Measurements from ENCODE around the gene NRXN3. TPM values are rescaled to one million over a fixed set of nuclear protein-coding genes. Genes with fewer than 3 reads are reported as not detected.

The NRXN3 gene
- total and polyA plus RNA-seq, 4 donors: 0.07 to 1.2 (median 0.23) TPM

GRCh38 chr14:78970677-78971076, 800.5 kb downstream of the NRXN3 start:
- Histone ChIP-seq H3K9me3 (ENCODE audit: control insufficient read depth in 4 of 4, low read length in 3 of 4) (no peaks in the 10 kb centered on the region), H3K4me3 (ENCODE audit: low read depth in 1 of 3, low read length in 3 of 3) (no peak overlapping the region), H3K36me3 (ENCODE audit: control insufficient read depth in 4 of 4, insufficient read depth in 3 of 4, low read depth in 1 of 4, low read length in 3 of 4) (no peaks in the 10 kb centered on the region), H3K9ac (ENCODE audit: low read depth in 1 of 2, low read length in 2 of 2) (no peak overlapping the region), H3K4me1 (ENCODE audit: control insufficient read depth in 4 of 4, insufficient read depth in 4 of 4, low read length in 3 of 4) (no peaks in the 10 kb centered on the region), H3K27me3 (ENCODE audit: control insufficient read depth in 4 of 4, insufficient read depth in 4 of 4, low read length in 3 of 4) (peaks cover 0 to 8% (median 0%) of the 10 kb centered on the region in 4 donors), H3K27ac (ENCODE audit: low read depth in 1 of 2, low read length in 2 of 2) (no peak overlapping the region)
- no peak for DNase-seq (ENCODE audit: low spot score)
- TF ChIP-seq FOXA1 (IDR thresholded peaks at IDR 0.05) (no peak), EGR1 (IDR thresholded peaks at IDR 0.05; ENCODE audit: low read depth in 2 of 2) (no peak), ZBTB33 (IDR thresholded peaks at IDR 0.05) (no peak), GABPA (IDR thresholded peaks at IDR 0.05 in 1 of 2, conservative IDR thresholded peaks at IDR 0.05 in 1 of 2) (no peak), CTCF (IDR thresholded peaks at IDR 0.05; ENCODE audit: low read depth, low read length, missing input control) (no peak), MAX (IDR thresholded peaks at IDR 0.05) (no peak), HNF4A (conservative IDR thresholded peaks at IDR 0.05) (no peak), SP1 (IDR thresholded peaks at IDR 0.05) (no peak), FOXA2 (IDR thresholded peaks at IDR 0.05) (no peak), HNF4G (IDR thresholded peaks at IDR 0.05) (no peak), JUND (IDR thresholded peaks at IDR 0.05) (no peak), NR2F2 (IDR thresholded peaks at IDR 0.05) (no peak), YY1 (IDR thresholded peaks at IDR 0.05) (no peak), RAD21 (IDR thresholded peaks at IDR 0.05) (no peak), REST (IDR thresholded peaks at IDR 0.05) (no peak), ATF3 (IDR thresholded peaks at IDR 0.05) (no peak), RXRA (IDR thresholded peaks at IDR 0.05) (no peak), TAF1 (conservative IDR thresholded peaks at IDR 0.05) (no peak)
- 72% methylated on average over 5 of the region's 5 CpGs for WGBS
